ENCODE measurements around the gene PRKCH. TPM values are rescaled to one million over a fixed set of nuclear protein-coding genes. Genes with fewer than 3 reads are reported as not detected.
A peak's percentile ranks its signal among the peaks of the same experiment; 100 is the strongest.

PRKCH gene
- polyA plus RNA-seq, 6 donors from 2014 or later: 0.59 to 2.8 (median 2.1) TPM

- no peak for ATAC-seq (ENCODE audit: low read depth in 2 of 2)
- Mint-ChIP-seq H3K4me1 (peaks cover 4 to 14% (median 9%) of the 10 kb centered on the region in 3 donors), H3K36me3 (peaks cover 0 to 7% of the 10 kb centered on the region in 2 donors), H3K27ac (no peak overlapping the region), H3K27me3 (peaks cover 0 to 4% (median 0%) of the 10 kb centered on the region in 3 donors), H3K9me3 (peaks cover 0 to 9% (median 4%) of the 10 kb centered on the region in 7 donors), H3K4me3 (no peak overlapping the region)
- DNase-seq: no peak
Measured at GRCh38 chr14:61382842-61383241, 61.5 kb downstream of the PRKCH start.

DNA sequence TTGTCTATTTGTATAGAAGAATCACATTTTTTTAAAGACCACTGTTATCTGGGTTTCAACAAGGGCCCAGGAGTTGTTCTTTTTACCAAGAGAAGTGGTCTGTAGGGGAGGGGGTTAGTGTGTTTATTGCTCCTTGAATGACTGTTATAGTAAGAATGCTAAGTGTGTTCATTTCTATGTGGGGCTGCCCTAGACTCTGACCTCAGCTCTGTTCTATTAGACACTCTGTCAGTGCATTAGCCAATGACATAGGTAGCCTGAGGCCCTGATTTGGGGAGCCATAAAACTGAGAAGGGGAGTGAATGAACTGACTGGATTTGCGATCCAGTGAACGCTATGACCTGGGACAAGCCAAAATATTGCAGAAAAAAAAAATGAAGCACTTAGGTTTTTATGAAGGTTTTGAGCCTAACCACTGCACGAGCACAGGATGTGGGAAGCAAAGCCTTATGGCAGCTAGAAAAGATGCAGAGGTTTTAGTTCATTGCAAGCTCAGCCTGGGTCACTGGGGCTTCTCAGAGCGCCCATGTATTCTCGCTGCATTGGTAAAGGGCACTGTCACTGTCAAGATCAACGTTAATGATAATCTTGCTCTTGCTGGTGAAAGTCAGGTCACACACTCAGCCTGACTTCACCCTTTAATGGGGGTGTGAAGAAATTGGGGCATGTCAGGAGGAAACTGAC lies 63.8 kb downstream of the PRKCH start:
- Mint-ChIP-seq H3K9me3 (no peaks in the 10 kb centered on the region), H3K27ac (no peak overlapping the region), H3K27me3 (peaks cover 0 to 4% (median 0%) of the 10 kb centered on the region in 3 donors), H3K36me3 (no peaks in the 10 kb centered on the region), H3K4me1 (peaks cover 7 to 12% (median 8%) of the 10 kb centered on the region in 3 donors), H3K4me3 (no peak overlapping the region)
- DNase-seq (no peak), ATAC-seq (ENCODE audit: low read depth in 2 of 2) (no peak)

GRCh38 chr14:61386173-61386772 lies 64.9 kb downstream of the PRKCH start:
- Mint-ChIP-seq H3K4me3 (no peak overlapping the region), H3K27me3 (peaks cover 0 to 4% (median 0%) of the 10 kb centered on the region in 3 donors), H3K4me1 (peaks cover 8 to 11% (median 9%) of the 10 kb centered on the region in 3 donors), H3K9me3 (no peaks in the 10 kb centered on the region), H3K27ac (no peak overlapping the region), H3K36me3 (no peaks in the 10 kb centered on the region)
- ATAC-seq (ENCODE audit: low read depth in 2 of 2): no peak
- no peak for DNase-seq

DNA sequence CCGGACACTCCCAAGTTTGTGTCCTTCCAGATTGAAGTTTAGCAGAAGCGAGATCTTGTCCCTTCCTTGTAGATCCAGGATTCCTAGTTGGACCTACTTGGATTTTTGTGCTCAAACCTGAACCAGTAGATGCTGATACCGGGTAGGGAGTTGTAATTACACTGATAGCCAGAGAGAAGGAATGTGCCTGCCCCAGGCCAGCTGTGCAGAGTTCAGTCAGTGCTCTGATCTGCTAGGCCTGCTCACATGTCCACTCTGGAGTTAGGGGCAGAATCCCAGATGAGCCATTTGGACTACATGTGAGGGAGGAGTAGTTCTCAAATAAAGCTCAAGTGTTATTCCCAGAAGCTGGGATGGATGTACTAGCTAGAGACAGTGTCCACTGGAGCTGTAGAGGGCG lies 65.7 kb downstream of the PRKCH start:
- Mint-ChIP-seq H3K36me3 (no peaks in the 10 kb centered on the region), H3K4me3 (no peak overlapping the region), H3K27me3 (peaks cover 0 to 4% (median 0%) of the 10 kb centered on the region in 3 donors), H3K27ac (no peak overlapping the region), H3K4me1 (peaks cover 8 to 11% (median 9%) of the 10 kb centered on the region in 3 donors), H3K9me3 (no peaks in the 10 kb centered on the region)
- DNase-seq (no peak), ATAC-seq (ENCODE audit: low read depth in 2 of 2) (no peak)

GRCh38 chr14:61388173-61388975 lies 67.0 kb downstream of the PRKCH start:
- peak; percentile 41 to 64 for ATAC-seq (ENCODE audit: low read depth in 2 of 2)
- DNase-seq: no peak
- H3K9me3 Mint-ChIP-seq: no peaks in the 10 kb centered on the region
- no peaks in the 10 kb centered on the region for H3K36me3 Mint-ChIP-seq
- H3K27me3 Mint-ChIP-seq: peaks cover 0 to under 1% (median 0%) of the 10 kb centered on the region in 3 donors
- peaks cover 8 to 11% (median 9%) of the 10 kb centered on the region in 3 donors for H3K4me1 Mint-ChIP-seq
- peak overlapping the region in 4 of 8 donors; percentile 1 to 45 (median 12) for H3K4me3 Mint-ChIP-seq
- H3K27ac Mint-ChIP-seq: peak overlapping the region in 2 of 6 donors; percentile 56 to 64

GRCh38 chr14:61388976-61389576 lies 67.7 kb downstream of the PRKCH start:
- H3K27me3 Mint-ChIP-seq: no peaks in the 10 kb centered on the region
- no peaks in the 10 kb centered on the region for H3K36me3 Mint-ChIP-seq
- no peak overlapping the region for H3K27ac Mint-ChIP-seq
- no peak for DNase-seq
- no peak overlapping the region for H3K4me3 Mint-ChIP-seq
- H3K4me1 Mint-ChIP-seq: peaks cover 8 to 11% (median 9%) of the 10 kb centered on the region in 3 donors
- no peak for ATAC-seq (ENCODE audit: low read depth in 2 of 2)
- no peaks in the 10 kb centered on the region for H3K9me3 Mint-ChIP-seq

DNA sequence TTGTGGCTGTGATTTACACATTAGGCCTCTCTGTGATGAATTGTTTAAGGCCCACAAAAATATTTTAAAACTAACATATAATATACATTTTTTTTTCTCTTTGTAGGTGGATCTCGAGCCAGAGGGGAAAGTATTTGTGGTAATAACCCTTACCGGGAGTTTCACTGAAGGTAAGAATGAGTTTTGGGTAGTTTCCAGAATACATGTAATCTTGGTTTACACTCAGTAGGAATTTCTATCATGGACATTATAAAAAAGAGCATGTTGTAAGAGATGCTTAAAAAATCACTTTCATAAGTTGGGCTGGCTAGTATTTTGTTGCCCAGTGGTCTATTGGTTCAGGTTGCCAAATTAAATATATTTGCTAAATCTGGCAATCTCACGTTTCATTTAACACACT lies 69.7 kb downstream of the PRKCH start:
- Mint-ChIP-seq H3K36me3 (no peaks in the 10 kb centered on the region), H3K4me3 (no peak overlapping the region), H3K4me1 (peaks cover 8 to 11% (median 9%) of the 10 kb centered on the region in 3 donors), H3K9me3 (no peaks in the 10 kb centered on the region), H3K27me3 (no peaks in the 10 kb centered on the region), H3K27ac (no peak overlapping the region)
- no peak for ATAC-seq (ENCODE audit: low read depth in 2 of 2)
- DNase-seq: no peak

GRCh38 chr14:61392297-61392696 lies 70.9 kb downstream of the PRKCH start:
- Mint-ChIP-seq H3K9me3 (no peaks in the 10 kb centered on the region), H3K4me3 (no peak overlapping the region), H3K27me3 (peaks cover 4 to 8% (median 5%) of the 10 kb centered on the region in 3 donors), H3K4me1 (peaks cover 8 to 11% (median 9%) of the 10 kb centered on the region in 3 donors), H3K27ac (no peak overlapping the region), H3K36me3 (no peaks in the 10 kb centered on the region)
- ATAC-seq (ENCODE audit: low read depth in 2 of 2): no peak
- no peak for DNase-seq

DNA sequence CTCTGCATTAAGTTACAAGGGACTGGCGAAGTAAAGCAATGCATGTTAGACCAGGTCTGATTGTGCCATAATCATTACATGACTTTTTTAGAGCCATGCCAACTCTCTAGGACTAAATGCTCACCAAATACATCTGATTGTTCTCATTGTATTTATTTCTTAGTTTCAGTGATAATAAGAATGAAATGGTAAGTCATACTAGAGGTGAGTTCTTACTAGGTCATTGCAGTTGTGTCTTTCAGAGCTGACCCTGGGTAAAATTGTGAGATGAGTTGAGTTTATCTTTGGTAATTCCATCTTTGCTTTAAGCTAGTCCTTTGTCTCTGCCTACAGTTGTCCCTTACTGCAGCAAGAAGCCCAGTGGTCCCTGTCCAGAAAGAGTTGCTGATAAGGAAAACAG lies 73.2 kb downstream of the PRKCH start:
- ATAC-seq (ENCODE audit: low read depth in 2 of 2) (no peak), DNase-seq (no peak)
- no peaks in the 10 kb centered on the region for H3K36me3 Mint-ChIP-seq
- H3K27me3 Mint-ChIP-seq: peaks cover 4 to 8% (median 5%) of the 10 kb centered on the region in 3 donors
- peaks cover 0 to 4% (median 2%) of the 10 kb centered on the region in 3 donors for H3K4me1 Mint-ChIP-seq
- no peak overlapping the region for H3K4me3 Mint-ChIP-seq
- H3K9me3 Mint-ChIP-seq: no peaks in the 10 kb centered on the region
- H3K27ac Mint-ChIP-seq: no peak overlapping the region

GRCh38 chr14:61395115-61395725 lies 73.8 kb downstream of the PRKCH start:
- ATAC-seq (ENCODE audit: low read depth in 2 of 2): no peak
- Mint-ChIP-seq H3K4me1 (peaks cover 0 to 4% (median 2%) of the 10 kb centered on the region in 3 donors), H3K36me3 (no peaks in the 10 kb centered on the region), H3K27ac (no peak overlapping the region), H3K27me3 (peaks cover 4 to 8% (median 5%) of the 10 kb centered on the region in 3 donors), H3K9me3 (no peaks in the 10 kb centered on the region), H3K4me3 (no peak overlapping the region)
- DNase-seq: no peak

DNA sequence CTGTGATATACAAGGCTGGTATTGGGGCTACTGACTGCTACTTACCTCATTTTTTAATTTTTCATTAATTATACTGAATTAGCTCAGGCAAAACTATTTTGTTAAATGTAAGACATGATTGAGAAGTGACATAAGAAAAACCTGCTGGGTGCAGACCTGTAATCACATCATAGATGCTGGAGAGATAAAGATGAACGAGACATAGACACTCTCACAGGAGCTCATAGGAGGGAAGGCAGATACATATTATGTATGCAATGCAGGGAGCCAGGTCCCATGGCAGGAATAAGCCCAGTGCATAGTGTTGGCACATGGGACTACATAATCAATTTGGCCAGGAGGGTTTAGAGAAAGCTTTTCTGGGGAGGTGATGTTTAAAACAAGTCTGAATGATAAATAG lies 74.9 kb downstream of the PRKCH start:
- Mint-ChIP-seq H3K27me3 (peaks cover 4 to 8% (median 5%) of the 10 kb centered on the region in 3 donors), H3K4me3 (no peak overlapping the region), H3K36me3 (no peaks in the 10 kb centered on the region), H3K9me3 (no peaks in the 10 kb centered on the region), H3K4me1 (no peaks in the 10 kb centered on the region), H3K27ac (no peak overlapping the region)
- DNase-seq (no peak), ATAC-seq (ENCODE audit: low read depth in 2 of 2) (no peak)

GRCh38 chr14:61396694-61397093 lies 75.3 kb downstream of the PRKCH start:
- H3K27ac Mint-ChIP-seq: no peak overlapping the region
- no peaks in the 10 kb centered on the region for H3K9me3 Mint-ChIP-seq
- peaks cover 4 to 8% (median 5%) of the 10 kb centered on the region in 3 donors for H3K27me3 Mint-ChIP-seq
- DNase-seq: no peak
- H3K4me1 Mint-ChIP-seq: no peaks in the 10 kb centered on the region
- no peak overlapping the region for H3K4me3 Mint-ChIP-seq
- no peaks in the 10 kb centered on the region for H3K36me3 Mint-ChIP-seq
- no peak for ATAC-seq (ENCODE audit: low read depth in 2 of 2)

- no peak for DNase-seq
- no peak overlapping the region for H3K27ac Mint-ChIP-seq
- H3K4me1 Mint-ChIP-seq: no peaks in the 10 kb centered on the region
- no peaks in the 10 kb centered on the region for H3K36me3 Mint-ChIP-seq
- H3K27me3 Mint-ChIP-seq: peaks cover 4 to 8% (median 5%) of the 10 kb centered on the region in 3 donors
- no peak overlapping the region for H3K4me3 Mint-ChIP-seq
- no peaks in the 10 kb centered on the region for H3K9me3 Mint-ChIP-seq
- no peak for ATAC-seq (ENCODE audit: low read depth in 2 of 2)
Measured at GRCh38 chr14:61397615-61398014, 76.2 kb downstream of the PRKCH start.
